Glutamatergic neuron (in vitro differentiated cells): ENCODE results near the gene GAB2. TPM values are rescaled to one million over a fixed set of nuclear protein-coding genes. Genes with fewer than 3 reads are reported as not detected.

Experiments
- DNase-seq: peaks from one replicate; pipeline ENCODE4 v3.0.0; 2022
- H3K27ac Mint-ChIP-seq: one replicate; pipeline ENCODE4 v1.8.0; 2020; ENCODE audit warnings: mild to moderate bottlenecking, mixed read lengths, inconsistent platforms; ENCODE audit not compliant: unreplicated experiment
- H3K27me3 Mint-ChIP-seq: one replicate; pipeline ENCODE4 v1.8.0; 2020; ENCODE audit warnings: mild to moderate bottlenecking, moderate library complexity, mixed read lengths, inconsistent platforms; ENCODE audit not compliant: unreplicated experiment
- H3K36me3 Mint-ChIP-seq: one replicate; pipeline ENCODE4 v1.8.0; 2020; ENCODE audit warnings: mild to moderate bottlenecking, mixed read lengths, inconsistent platforms; ENCODE audit not compliant: unreplicated experiment
- H3K4me1 Mint-ChIP-seq: one replicate; pipeline ENCODE4 v1.8.0; 2020; ENCODE audit warnings: mild to moderate bottlenecking, low read depth, mixed read lengths, inconsistent platforms; ENCODE audit not compliant: unreplicated experiment
- H3K4me3 Mint-ChIP-seq: one replicate; pipeline ENCODE4 v1.8.0; 2020; ENCODE audit warnings: mild to moderate bottlenecking, mixed read lengths, inconsistent platforms; ENCODE audit not compliant: unreplicated experiment
- H3K9me3 Mint-ChIP-seq: one replicate; pipeline ENCODE4 v1.8.0; 2020; ENCODE audit warnings: mild to moderate bottlenecking, moderate library complexity, mixed read lengths, inconsistent platforms; ENCODE audit not compliant: unreplicated experiment
- total RNA-seq: library from RNA; stranded (reverse); fragmentation: NEBNext Ultra II Directional; extraction: Animal tissue kit (Norgen Biotek cat#: 25700); gene quantifications from one replicate; pipeline ENCODE4 v1.2.1, GENCODE V29; 2021; ENCODE audit not compliant: unreplicated experiment
- TF ChIP-seq, protein P1 (sequence below): fragments of 200-600 bp; sonication (generic); IDR thresholded peaks from one replicate; pipeline ENCODE4 v1.5.0; 2021; ENCODE audit not compliant: partially characterized antibody, unreplicated experiment

GAB2 gene
- total RNA-seq, 1 donor from 2014 or later: 87.9 TPM

GRCh38 chr11:78402847-78403246 is 14.8 kb downstream of the GAB2 start:
- peaks cover 18% of the 10 kb centered on the region for H3K36me3 Mint-ChIP-seq
- no peak overlapping the region for H3K27ac Mint-ChIP-seq
- peaks cover 4% of the 10 kb centered on the region for H3K4me1 Mint-ChIP-seq
- no peak overlapping the region for H3K4me3 Mint-ChIP-seq
- H3K9me3 Mint-ChIP-seq: no peaks in the 10 kb centered on the region
- H3K27me3 Mint-ChIP-seq: no peaks in the 10 kb centered on the region
- TF ChIP-seq, protein P1, sequence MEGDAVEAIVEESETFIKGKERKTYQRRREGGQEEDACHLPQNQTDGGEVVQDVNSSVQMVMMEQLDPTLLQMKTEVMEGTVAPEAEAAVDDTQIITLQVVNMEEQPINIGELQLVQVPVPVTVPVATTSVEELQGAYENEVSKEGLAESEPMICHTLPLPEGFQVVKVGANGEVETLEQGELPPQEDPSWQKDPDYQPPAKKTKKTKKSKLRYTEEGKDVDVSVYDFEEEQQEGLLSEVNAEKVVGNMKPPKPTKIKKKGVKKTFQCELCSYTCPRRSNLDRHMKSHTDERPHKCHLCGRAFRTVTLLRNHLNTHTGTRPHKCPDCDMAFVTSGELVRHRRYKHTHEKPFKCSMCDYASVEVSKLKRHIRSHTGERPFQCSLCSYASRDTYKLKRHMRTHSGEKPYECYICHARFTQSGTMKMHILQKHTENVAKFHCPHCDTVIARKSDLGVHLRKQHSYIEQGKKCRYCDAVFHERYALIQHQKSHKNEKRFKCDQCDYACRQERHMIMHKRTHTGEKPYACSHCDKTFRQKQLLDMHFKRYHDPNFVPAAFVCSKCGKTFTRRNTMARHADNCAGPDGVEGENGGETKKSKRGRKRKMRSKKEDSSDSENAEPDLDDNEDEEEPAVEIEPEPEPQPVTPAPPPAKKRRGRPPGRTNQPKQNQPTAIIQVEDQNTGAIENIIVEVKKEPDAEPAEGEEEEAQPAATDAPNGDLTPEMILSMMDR: no peak
- DNase-seq: no peak

- DNase-seq: no peak
- Mint-ChIP-seq H3K27me3 (no peaks in the 10 kb centered on the region), H3K36me3 (no peaks in the 10 kb centered on the region), H3K4me1 (peaks cover 4% of the 10 kb centered on the region), H3K27ac (no peak overlapping the region), H3K4me3 (no peak overlapping the region), H3K9me3 (no peaks in the 10 kb centered on the region)
- TF ChIP-seq, protein P1: no peak
These were observed 16.9 kb downstream of the GAB2 start for GRCh38 chr11:78400702-78401101.

DNA sequence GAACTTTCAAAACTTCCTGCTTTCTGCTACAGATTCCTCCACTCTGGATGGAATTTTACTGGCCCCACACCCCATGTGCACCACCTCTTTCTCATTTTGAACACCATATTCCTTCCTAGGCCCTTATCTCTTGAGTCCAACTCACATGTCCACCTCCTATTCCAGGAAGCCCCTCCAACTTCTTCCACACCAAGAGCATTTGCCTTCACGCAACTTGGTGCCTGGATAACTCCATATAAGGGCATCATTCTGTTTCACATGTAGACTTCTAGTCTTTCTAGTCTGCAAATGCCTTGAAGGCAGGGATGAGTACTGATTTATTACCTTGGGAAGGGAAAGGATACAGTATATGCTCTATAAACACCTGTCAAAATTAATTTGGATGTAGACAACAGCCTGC is 17.5 kb downstream of the GAB2 start:
- Mint-ChIP-seq H3K27me3 (no peaks in the 10 kb centered on the region), H3K4me3 (no peak overlapping the region), H3K4me1 (peaks cover 4% of the 10 kb centered on the region), H3K36me3 (no peaks in the 10 kb centered on the region), H3K9me3 (no peaks in the 10 kb centered on the region), H3K27ac (no peak overlapping the region)
- DNase-seq: no peak
- TF ChIP-seq, protein P1: no peak

GRCh38 chr11:78399136-78399535 is 18.5 kb downstream of the GAB2 start:
- no peak overlapping the region for H3K4me3 Mint-ChIP-seq

GRCh38 chr11:78398715-78399114 is 18.9 kb downstream of the GAB2 start:
- H3K9me3 Mint-ChIP-seq: peaks cover 3% of the 10 kb centered on the region
- H3K27me3 Mint-ChIP-seq: no peaks in the 10 kb centered on the region
- TF ChIP-seq, protein P1: no peak
- DNase-seq: no peak
- H3K4me1 Mint-ChIP-seq: no peaks in the 10 kb centered on the region
- no peak overlapping the region for H3K4me3 Mint-ChIP-seq
- no peaks in the 10 kb centered on the region for H3K36me3 Mint-ChIP-seq
- H3K27ac Mint-ChIP-seq: no peak overlapping the region

More at GRCh38 chr11:78399136-78399535, 18.5 kb downstream of the GAB2 start:
- no peaks in the 10 kb centered on the region for H3K36me3 Mint-ChIP-seq
- peaks cover 3% of the 10 kb centered on the region for H3K9me3 Mint-ChIP-seq
- no peak for DNase-seq
- H3K27me3 Mint-ChIP-seq: no peaks in the 10 kb centered on the region
- TF ChIP-seq, protein P1: no peak
- H3K27ac Mint-ChIP-seq: no peak overlapping the region
- no peaks in the 10 kb centered on the region for H3K4me1 Mint-ChIP-seq
